GM18517 (cell line): ENCODE measurements around the gene AGPAT1.
"Not testable (repeated sequence)": the region's sequence is repeated elsewhere in the genome, so short reads cannot be mapped to it uniquely, and the experiment has no call there.

Experiments used
- ATAC-seq: cut with Tn5 transposase; IDR thresholded peaks from one replicate; pipeline ENCODE4 v1.9.1; 2021; ENCODE audit warnings: mild to moderate bottlenecking, moderate library complexity; ENCODE audit not compliant: unreplicated experiment

Gene AGPAT1

DNA sequence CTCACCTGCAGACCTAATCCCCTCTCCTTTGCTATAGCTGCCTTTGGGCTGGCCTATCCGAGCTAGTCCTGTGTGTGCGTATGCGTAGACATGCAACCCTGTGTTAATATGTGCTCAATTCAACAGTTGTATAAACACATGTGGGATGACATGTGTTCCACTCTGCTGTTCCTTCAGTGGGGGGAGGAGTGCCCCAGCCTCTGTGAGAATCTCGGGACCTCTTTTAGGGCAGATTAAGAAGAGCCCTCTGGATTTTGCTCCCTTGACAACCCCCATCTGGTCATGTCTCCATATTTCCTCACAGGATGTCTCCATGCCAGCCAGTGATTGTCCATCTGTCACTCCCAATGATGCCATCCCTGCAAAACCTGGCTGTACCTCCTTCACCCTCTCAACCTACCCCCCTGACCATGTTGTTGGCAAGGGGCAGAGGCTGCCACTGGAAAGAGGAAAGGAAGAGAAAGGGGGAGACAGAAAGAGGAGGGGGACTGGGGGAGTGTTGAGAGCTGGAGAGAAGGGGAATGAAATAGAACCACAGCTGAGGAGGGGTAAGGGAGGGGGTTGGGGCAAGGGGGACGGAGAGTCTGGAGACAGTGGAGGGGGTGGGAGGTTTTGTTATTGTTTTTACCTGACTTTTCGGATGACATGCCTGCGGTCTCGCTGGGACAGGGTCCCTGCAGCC lies 24.6 kb downstream of the AGPAT1 start:
- ATAC-seq, result no peak

DNA sequence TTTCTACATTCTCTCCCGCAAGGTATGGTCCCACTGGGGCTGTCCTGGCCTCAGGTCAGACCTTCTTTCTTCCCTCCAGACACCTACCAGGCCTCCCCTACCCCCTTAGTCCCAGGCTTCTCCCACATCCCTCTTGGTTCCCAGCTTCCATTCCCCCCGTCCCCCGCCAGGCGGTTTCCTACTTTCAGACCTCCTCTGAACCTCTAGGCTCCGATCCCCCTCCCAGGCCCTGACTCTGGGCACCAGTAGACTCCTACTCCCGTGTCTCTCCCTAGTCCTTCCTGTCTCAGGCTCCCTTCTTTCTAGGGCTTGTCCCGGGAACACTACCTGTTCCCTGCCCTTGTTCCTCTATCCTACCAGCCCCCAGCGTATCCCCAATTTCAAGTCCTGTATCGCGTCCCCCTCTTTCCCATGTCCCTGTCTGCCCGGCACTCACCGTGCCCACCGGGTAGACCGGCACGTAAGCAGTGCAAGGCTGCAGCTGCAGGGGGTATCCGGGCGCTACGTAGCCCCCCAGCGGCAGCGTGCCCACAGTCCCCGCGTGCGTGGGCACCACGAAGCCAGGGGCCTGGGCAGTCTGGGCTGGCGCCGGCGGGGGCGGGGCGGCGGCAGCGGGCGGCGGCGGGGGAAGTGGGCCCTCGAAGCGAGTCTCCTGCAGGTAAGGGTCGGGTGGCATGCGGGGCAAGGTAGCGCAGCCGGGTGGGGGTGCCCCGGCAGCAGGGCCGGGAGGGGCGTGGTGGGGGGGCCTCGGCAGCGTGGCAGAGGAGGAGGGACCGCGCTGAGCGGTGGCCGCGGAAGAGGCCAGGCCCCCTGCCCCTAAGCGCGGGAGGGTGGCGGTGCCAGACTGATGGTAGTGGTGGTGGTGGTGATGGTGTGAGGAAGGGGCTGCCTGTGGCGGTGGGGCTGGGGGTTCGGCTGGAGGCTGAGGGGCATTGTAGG lies 25.7 kb downstream of the AGPAT1 start:
- no peak for ATAC-seq

DNA sequence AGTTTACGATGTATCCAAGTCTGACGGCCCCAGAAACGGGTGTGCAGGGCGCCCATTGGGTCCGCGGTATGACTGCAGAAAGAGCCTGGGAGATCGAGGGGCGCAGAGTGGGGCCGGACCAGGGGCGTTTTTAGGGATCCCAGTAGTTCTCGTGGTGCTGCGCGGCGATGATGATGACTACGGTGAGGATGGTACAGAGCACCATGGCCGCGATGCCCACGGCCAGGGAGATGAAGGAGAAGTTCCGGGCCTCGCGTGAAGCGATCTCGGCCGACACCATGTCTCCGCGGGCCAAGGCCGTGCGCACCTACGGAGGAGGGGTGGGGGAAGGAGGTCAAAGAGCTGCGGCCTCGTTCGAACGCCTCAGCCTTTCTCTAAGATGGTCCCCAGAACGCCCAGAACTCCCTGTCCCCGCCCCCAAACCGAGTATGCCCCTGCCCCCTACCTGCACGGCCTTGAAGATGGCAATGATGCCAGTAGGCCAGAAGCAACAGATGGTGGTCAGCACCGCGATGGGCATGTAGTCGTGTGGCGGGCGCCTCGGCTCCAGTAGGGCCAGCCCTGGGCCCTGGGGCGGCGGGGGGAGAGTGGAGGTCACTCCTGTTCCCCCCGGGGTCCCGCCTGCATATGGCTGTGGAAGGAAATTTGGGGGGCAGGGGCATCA lies 26.7 kb downstream of the AGPAT1 start:
- ATAC-seq, result no peak

DNA sequence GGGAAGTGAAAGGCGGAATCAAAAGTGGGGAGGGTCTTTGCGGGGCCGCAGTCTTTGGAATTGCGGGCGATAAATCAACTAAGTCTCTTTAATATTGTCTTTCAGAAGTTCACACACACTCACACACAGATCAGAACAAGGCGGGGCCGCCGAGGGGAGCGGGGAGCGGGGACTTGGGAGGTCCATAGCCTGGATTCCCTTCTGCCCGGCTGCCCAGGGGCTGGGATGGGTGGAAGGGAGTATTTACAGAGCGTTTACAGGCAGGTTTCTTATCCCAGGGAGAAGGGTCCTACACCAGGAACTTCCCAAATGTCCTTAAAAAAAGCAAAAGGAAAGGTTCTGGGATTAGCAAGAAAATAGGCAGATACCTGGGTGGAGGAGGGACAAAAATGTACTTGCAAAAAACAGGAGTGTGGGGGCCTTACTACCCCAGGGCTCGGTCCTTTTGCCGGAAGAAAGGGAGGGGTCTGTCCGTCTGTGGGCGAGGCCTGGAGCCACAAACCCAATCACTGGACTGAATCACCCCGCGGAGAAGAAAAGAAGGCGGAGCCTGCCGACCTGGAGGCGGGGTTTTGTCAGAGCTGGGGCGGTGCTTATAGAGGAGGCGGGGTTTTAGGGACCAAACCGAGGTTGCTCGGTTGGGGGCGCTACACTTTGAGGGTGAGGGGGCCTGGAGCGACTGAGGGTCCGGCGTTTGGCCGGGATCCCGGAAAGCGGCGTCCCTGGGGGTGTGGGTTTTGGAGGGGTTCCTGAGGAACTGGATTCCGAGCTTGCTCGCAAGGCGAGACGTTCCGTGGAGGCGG lies 27.4 kb downstream of the AGPAT1 start:
- no peak for ATAC-seq

DNA sequence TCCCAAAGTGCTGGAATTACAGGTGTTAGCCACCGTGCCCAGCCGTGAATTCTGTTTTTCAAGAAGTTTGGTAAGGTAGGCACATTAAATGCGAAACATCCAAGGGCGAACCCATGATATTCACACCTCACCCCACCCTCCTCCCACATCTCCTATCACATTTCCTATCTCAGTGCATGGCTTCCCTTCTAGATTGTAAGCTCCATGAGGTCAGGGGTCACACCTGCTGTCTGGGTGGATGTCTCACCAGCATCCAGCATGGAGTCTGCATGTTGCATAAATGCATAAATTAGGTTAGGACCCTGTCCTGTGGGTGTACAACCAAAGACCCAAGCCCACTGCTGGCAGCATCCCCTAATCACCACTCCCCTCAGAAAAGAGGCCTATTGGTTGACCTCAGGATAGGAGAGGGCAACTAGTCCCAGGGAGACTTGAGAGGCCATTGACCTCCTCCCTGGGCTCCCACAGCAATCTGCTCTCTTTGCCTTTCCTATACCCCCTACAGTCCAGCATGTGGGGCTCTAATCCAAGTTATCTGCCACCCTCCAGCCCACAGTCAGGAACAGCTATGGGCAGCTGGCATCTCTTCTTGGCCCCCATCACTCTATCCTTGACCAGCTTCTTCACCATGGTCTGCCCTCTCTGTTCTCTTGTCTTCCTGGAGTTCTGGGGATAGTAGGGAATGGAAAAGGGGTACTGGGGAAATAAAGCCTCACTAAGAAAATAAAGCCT lies 28.3 kb downstream of the AGPAT1 start:
- no peak for ATAC-seq

- no peak for ATAC-seq
Measured at GRCh38 chr6:32146687-32147086, 29.2 kb downstream of the AGPAT1 start.

DNA sequence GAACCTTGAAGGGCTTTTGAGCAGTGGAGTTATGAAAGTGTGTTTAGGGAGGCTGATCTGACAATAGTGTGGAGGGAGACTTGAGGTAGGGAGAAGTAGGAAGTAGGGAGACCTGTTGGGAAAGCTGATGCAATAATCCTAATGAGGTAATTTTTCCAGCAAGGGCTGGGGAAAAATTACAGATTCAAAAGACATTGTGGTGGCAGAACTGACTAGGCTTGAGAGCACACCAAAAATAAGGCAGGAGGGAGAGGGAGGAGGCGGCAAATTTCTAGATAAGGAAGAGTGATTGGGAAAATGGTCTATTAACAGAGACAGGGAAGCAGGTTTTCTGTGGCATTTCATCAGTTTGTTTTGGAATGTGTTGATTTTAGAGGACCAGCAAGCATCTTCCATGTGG lies 29.6 kb downstream of the AGPAT1 start:
- ATAC-seq, result no peak

DNA sequence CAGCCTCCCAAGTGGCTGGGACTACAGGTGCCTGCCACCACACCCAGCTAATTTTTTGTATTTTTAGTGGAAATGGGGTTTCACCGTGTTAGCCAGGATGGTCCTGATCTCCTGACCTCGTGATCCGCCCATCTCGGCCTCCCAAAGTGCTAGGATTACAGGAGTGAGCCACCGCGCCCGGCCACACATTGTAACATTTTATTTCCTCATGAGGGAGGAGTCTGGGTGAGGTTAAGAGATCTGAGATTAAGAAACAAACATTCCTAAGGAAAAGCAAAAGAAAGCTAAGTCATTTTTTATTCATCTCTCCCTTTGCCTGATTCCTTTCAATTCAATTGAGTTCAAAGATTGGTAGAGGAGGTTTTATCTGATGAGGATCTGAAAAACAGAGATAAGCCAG lies 31.6 kb downstream of the AGPAT1 start:
- not testable (repeated sequence) for ATAC-seq

DNA sequence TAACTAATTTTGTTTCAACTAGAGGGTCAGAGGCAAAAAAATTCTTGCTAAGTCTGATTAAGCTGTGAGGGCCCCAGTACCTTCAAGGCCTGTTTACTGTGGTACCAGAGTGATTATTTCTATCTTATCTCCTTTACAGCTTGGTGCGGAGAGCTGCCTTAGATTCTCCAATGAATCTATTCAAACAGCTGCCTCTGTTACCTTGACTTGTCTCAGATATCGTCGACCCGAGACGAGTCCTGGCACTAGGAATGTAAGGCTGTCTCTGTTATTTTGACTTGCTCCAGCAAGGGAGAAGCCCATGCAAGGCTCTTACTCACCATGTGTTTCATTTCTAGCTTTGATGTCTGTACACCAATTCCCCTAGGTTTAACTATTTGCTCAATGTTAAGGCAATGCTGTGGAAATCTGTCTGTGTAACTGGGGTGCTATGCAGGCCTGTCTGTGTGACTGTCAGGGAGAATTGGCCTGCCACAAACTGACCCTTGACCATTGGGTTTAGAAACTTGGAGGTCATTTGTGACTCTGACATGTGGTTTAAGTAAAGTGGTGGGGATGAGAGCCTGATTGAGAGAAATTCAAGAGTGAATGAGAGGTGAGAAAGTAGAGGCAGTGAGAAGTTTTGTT lies 35.4 kb downstream of the AGPAT1 start:
- no peak for ATAC-seq

- no peak for ATAC-seq
Measured at GRCh38 chr6:32139590-32139989, 36.3 kb downstream of the AGPAT1 start.

DNA sequence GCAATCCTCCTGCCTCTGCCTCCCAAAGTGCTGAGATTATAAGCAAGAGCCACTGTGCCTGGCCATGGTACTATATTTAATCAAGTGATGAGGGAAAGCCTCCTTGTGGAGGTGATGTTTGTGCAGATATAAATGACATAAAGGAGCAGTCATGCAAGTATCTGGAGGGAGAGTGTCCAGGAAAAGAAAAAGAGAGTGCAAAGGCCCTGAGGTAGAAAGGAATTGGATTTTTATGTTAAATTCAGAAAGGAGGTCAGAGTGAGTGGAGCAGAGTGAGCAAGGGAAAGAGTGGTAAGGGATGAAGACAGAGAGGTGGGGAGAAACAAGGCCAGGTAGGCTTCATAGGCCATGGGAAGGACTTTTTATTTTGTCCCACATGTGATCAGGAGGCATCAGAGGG lies 38.4 kb downstream of the AGPAT1 start:
- no peak for ATAC-seq

DNA sequence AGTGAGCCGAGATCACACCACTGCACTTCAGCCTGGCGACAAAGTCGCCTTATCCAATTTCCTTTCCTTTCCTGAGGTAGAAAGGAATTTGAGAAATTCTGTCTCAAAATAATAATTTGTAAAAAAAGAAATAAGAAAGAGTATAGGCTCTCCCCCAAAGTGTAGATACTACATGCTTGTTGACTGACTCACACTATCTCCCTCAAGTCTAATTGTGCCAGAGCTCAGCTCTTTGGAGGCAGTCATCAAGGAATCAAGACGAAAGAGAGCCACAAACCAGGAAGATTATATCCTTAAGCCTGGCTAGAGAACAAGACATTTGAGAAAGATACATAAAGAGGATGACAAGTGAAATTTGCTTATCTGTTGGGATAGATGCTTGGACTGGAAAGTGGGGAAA lies 42.1 kb downstream of the AGPAT1 start:
- ATAC-seq, result no peak

DNA sequence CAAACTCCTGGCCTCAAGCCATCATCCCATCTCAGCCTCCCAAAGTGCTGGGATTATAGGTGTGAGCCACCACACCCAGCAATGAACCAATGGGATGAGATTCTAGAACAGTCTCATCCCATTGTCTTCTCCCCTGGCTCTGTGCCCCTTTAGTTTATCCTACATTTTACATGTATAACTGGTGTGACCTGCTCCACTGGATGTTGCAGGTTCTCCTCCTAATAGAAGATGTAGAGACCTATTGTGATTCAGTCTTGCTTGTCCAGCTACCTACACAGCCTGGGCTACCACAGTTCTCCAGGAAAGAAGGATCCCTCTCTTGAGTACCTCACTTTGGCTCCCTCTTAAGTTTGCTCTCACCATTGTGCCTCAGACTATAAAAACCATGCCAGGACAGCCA lies 43.8 kb downstream of the AGPAT1 start:
- ATAC-seq, result no peak

GRCh38 chr6:32131439-32131948 lies 44.4 kb downstream of the AGPAT1 start:
- ATAC-seq, result no peak

DNA sequence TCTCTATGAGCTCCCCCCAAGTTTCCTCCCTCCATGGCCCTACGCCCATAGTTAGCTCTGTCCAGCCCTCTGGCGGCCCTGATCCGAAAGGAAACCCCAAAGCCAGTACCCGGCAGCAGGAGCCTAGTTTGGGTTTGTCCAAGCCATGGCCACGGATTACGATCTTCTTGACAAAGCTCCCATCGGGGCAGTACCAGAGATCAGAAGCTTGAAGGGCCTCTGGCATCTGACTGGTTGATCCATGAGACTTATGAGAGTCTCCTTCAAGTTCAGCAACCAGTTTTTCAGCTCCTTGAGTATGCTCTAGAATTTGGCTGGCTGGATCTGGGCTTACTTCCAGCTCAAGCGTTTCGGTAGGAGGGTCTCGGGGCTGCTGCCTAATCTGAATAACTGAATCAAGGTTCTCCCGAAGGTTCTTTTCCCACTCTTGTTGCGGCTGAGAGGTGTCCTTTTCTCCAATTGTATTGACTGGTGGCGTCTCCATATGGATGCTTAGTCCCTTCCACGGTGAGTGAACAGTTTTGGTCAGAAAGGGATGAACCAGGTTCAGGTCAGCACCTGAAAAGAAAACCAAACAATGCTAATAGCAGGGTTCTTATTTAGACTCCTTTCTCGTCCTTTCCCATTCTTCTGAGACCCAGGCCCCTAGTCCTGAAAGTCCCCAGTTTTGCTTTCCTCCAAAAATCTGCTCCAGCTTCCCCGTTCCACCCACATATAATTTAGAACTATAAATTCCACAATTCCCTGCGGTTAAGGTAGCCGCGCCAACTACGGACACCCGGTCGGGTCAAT lies 46.4 kb downstream of the AGPAT1 start:
- ATAC-seq, result peak; percentile 4

GRCh38 chr6:32128751-32129296 lies 47.1 kb downstream of the AGPAT1 start:
- no peak for ATAC-seq

DNA sequence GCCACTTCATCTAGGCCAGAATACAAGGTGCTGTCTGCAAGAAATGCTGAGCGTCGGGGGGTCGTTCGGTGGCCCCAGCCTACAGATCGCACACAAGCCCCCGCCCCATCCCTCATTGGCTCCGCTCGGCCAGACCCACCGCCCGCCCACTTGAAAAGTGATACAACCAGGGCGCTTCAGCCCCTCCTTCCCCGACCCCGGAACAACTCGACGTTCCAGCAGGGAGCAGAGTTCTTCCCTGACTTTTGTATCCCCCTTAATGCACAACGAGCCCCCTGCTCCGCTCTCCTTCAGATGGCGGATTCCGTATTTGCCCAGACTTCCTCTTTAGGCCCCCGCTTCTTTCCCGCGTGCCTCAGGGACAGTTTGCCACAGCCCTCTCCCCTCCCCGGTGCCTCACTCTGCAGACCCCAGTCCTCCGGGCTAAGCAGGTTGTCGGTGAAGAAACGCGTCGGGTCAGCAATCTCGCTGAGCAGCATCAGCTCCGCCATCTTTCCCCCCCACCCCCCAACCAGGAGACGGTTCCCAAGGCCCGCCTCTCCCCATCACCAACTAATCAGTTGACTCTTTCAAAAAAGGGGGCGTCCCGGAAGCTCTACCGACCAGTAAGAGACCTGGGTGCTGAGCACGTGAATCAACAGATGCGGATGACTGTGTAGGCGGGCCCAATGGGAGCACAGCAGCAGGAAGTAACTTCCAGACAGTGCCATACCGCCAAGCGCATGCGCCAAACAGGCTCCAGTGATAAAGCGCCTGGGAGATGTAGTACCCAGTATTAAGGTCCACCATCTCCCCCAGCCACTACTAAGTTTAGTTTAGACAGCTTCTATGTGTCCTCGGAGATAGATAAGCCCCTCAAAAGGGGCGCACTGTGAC lies 47.9 kb downstream of the AGPAT1 start, which contains the start of gene ATF6B:
Gene ATF6B (minus strand): TSS at position 530 of the 876 bp plus-strand sequence. CDS start 39 bp downstream, at position 491.
- ATAC-seq, result peak; percentile 85

GRCh38 chr6:32127409-32127716 lies 48.5 kb downstream of the AGPAT1 start:
- no peak for ATAC-seq
